ENCODE data around the gene CDK2AP2.

The CDK2AP2 gene

DNA sequence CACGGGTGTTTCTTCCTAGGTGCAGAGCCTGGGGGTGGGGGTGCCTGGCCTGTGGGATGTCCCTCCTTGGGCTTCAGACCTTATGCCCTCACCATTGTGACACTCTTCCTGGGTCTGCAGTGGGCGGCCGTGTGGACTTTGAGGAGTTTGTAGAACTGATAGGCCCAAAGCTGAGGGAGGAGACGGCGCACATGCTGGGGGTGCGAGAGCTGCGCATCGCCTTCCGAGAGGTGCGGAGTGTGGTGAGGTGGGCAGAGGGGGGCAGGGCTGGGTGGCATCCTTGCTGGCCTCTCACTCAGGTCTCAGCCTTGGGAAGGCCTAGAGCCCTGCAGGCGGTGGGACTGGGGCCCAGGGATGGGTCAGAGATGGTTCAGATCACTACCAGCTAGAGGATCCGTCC, 50.5 kb downstream of the CDK2AP2 start:
- TF ChIP-seq, protein P1, sequence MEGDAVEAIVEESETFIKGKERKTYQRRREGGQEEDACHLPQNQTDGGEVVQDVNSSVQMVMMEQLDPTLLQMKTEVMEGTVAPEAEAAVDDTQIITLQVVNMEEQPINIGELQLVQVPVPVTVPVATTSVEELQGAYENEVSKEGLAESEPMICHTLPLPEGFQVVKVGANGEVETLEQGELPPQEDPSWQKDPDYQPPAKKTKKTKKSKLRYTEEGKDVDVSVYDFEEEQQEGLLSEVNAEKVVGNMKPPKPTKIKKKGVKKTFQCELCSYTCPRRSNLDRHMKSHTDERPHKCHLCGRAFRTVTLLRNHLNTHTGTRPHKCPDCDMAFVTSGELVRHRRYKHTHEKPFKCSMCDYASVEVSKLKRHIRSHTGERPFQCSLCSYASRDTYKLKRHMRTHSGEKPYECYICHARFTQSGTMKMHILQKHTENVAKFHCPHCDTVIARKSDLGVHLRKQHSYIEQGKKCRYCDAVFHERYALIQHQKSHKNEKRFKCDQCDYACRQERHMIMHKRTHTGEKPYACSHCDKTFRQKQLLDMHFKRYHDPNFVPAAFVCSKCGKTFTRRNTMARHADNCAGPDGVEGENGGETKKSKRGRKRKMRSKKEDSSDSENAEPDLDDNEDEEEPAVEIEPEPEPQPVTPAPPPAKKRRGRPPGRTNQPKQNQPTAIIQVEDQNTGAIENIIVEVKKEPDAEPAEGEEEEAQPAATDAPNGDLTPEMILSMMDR (IDR thresholded peaks at IDR 0.05; ENCODE audit: extremely low read depth, insufficient read depth, missing control alignments) = no peak
- in situ Hi-C loops (cut with MboI; ENCODE audit: low pct_unique_long_range_greater_than_20kb, low sequenced_read_pairs, unreplicated experiment) = no loop called here
- DNase-seq (ENCODE audit: low spot score) = no peak

Measured in GM13977 (cell line).